ENCODE measurements around the gene STX8.

- TF ChIP-seq ESRRG (CRISPR knock-in tag; IDR thresholded peaks at IDR 0.05) (no peak), ZFP30 (CRISPR knock-in tag; IDR thresholded peaks at IDR 0.05) (no peak), TOX (CRISPR knock-in tag; IDR thresholded peaks at IDR 0.05; ENCODE audit: borderline replicate concordance) (no peak), ZFP3 (CRISPR knock-in tag; IDR thresholded peaks at IDR 0.05) (no peak), CSDC2 (CRISPR knock-in tag; IDR thresholded peaks at IDR 0.05) (no peak), ARNTL (CRISPR knock-in tag; IDR thresholded peaks at IDR 0.05; ENCODE audit: borderline replicate concordance, low read depth) (no peak), CSRNP3 (CRISPR knock-in tag; IDR thresholded peaks at IDR 0.05) (no peak), SNAI2 (CRISPR knock-in tag; IDR thresholded peaks at IDR 0.05) (no peak), OSR1 (CRISPR knock-in tag; IDR thresholded peaks at IDR 0.05) (no peak), RARB (CRISPR knock-in tag; IDR thresholded peaks at IDR 0.05) (no peak), ZC3H10 (CRISPR knock-in tag; IDR thresholded peaks at IDR 0.05) (no peak)
Measured at GRCh38 chr17:9361188-9361955, 214.2 kb downstream of the STX8 start.
